A673 (cell line): ENCODE measurements around the gene NGB. TPM values are rescaled to one million over a fixed set of nuclear protein-coding genes. Genes with fewer than 3 reads are reported as not detected.
A peak's percentile ranks its signal among the peaks of the same experiment; 100 is the strongest.

Experiments used
- BruUV-seq: library from RNA; stranded (reverse); fragments of 400-500 nt; replicated peaks from 2 replicates; lab custom pipeline; 2021; lab: Mats Ljungman, UMichigan
- CTCF ChIA-PET: fragments of 300-600 bp; sonication (Branson Sonifier 250); formaldehyde crosslinking; loops from one replicate; lab custom pipeline; 2022; ENCODE audit warnings: antibody characterized with exemption; lab: Charles Lee
- POLR2A ChIA-PET: fragments of 300-600 bp; sonication (Branson Sonifier 250); formaldehyde crosslinking; loops from one replicate; lab custom pipeline; 2022; ENCODE audit warnings: antibody characterized with exemption; ENCODE audit not compliant: low non-redundant PET; lab: Charles Lee
- DNase-seq: peaks from one replicate; pipeline ENCODE4 v3.0.0-alpha.2; 2015; ENCODE audit warnings: low spot score
- H3K27ac ChIP-seq: fragments of 200-600 bp; sonication (generic); 2 replicates; pipeline ENCODE4 v1.5.1; 2016; ENCODE audit warnings: mixed run types, low read depth, mild to moderate bottlenecking, mixed read lengths, antibody characterized with exemption, low read length; ENCODE audit not compliant: poor library complexity, severe bottlenecking
- H3K27me3 ChIP-seq: fragments of 200-600 bp; sonication (generic); replicated peaks from 2 replicates; pipeline ENCODE4 v1.6.1; 2017; ENCODE audit warnings: mixed run types, low read depth, mild to moderate bottlenecking, mixed read lengths, antibody characterized with exemption, low read length; ENCODE audit not compliant: insufficient read depth, poor library complexity
- H3K36me3 ChIP-seq: fragments of 200-600 bp; sonication (generic); 2 replicates; pipeline ENCODE4 v1.6.1; 2016; ENCODE audit warnings: mixed run types, mild to moderate bottlenecking, mixed read lengths, antibody characterized with exemption, low read length; ENCODE audit not compliant: insufficient read depth, poor library complexity, severe bottlenecking
- H3K4me1 ChIP-seq: fragments of 200-600 bp; sonication (generic); 2 replicates; pipeline ENCODE4 v1.6.1; 2017; ENCODE audit warnings: mixed run types, mild to moderate bottlenecking, mixed read lengths, antibody characterized with exemption, low read length; ENCODE audit not compliant: insufficient read depth, poor library complexity, severe bottlenecking
- H3K4me3 ChIP-seq: fragments of 200-600 bp; sonication (generic); 2 replicates; pipeline ENCODE4 v1.5.1; 2016; ENCODE audit warnings: low read depth, mixed run types, mild to moderate bottlenecking, mixed read lengths, low read length; ENCODE audit not compliant: poor library complexity, severe bottlenecking
- H3K9me3 ChIP-seq: fragments of 200-600 bp; sonication (generic); 2 replicates; pipeline ENCODE4 v1.6.1; 2016; ENCODE audit warnings: mixed run types, low read depth, mild to moderate bottlenecking, mixed read lengths, antibody characterized with exemption, low read length; ENCODE audit not compliant: poor library complexity, severe bottlenecking
- EZH2 ChIP-seq: fragments of 200-600 bp; sonication (generic); IDR thresholded peaks from 2 replicates; pipeline ENCODE4 v1.6.1; 2017; ENCODE audit warnings: borderline replicate concordance, low read depth, mild to moderate bottlenecking, mixed read lengths, antibody characterized with exemption, low read length; ENCODE audit not compliant: poor library complexity, severe bottlenecking
- intact Hi-C: fragments of 100-400 bp; cut with micrococcal nuclease; formaldehyde crosslinking; loops from one replicate; pipeline ENCODE4 v1.10.0; 2022; ENCODE audit not compliant: unreplicated experiment
- total RNA-seq: library from RNA; stranded (reverse); gene quantifications from 2 replicates; pipeline ENCODE4 v1.2.3, GENCODE V29; 2021
- TF ChIP-seq, protein P1 (sequence below): fragments of 300-800, 200-600 bp; sonication (generic); conservative IDR thresholded peaks from 2 replicates; pipeline ENCODE4 v1.5.1; 2017; ENCODE audit warnings: low read depth, mild to moderate bottlenecking, antibody characterized with exemption, low read length, moderate library complexity, mixed read lengths

The NGB gene
- total RNA-seq, 1 experiment from 2014 or later = not detected

GRCh38 chr14:77270361-77271112 lies 469 bp downstream of the NGB start:
- no TSS peak for BruUV-seq
- no peak for DNase-seq

DNA sequence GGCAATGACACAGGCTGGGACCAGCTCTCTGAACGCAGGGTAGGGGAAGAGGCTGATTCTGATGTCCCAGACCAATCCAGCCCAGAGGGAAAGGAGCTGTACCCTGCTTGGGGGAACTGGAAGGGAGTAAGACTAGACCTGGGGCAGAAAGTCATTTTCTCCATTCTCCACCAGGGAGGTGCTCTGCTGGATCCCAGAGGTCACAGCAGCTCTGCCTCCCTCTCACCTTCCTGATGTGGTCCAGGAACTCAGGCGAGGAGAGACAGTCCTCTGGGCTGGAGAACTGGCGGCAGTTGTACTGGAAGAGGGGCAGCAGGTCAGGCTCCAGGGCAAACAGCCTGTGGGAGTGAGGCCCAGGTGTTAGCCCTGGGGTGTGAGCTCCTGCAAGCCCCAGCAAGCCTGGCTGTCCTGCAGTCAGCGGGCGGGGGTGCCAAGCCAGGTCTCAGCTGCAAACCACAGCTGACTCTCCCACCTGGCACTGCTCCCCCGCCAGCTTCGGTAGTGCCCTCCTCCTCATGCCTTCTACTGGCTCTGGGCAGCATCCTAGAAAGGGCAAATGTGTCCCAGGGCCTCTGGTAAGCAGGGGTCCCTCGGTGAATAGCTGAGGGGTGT lies 1.9 kb downstream of the NGB start:
- CTCF ChIA-PET = no interaction called here
- no peak overlapping the region for H3K4me3 ChIP-seq
- POLR2A ChIA-PET = no interaction called here
- no peaks in the 10 kb centered on the region for H3K9me3 ChIP-seq
- intact Hi-C loops = no loop called here
- H3K27ac ChIP-seq = no peak overlapping the region
- H3K27me3 ChIP-seq = peaks cover 42% of the 10 kb centered on the region
- no TSS peak for BruUV-seq
- DNase-seq = no peak
- TF ChIP-seq EZH2 = no peak
- TF ChIP-seq, protein P1, sequence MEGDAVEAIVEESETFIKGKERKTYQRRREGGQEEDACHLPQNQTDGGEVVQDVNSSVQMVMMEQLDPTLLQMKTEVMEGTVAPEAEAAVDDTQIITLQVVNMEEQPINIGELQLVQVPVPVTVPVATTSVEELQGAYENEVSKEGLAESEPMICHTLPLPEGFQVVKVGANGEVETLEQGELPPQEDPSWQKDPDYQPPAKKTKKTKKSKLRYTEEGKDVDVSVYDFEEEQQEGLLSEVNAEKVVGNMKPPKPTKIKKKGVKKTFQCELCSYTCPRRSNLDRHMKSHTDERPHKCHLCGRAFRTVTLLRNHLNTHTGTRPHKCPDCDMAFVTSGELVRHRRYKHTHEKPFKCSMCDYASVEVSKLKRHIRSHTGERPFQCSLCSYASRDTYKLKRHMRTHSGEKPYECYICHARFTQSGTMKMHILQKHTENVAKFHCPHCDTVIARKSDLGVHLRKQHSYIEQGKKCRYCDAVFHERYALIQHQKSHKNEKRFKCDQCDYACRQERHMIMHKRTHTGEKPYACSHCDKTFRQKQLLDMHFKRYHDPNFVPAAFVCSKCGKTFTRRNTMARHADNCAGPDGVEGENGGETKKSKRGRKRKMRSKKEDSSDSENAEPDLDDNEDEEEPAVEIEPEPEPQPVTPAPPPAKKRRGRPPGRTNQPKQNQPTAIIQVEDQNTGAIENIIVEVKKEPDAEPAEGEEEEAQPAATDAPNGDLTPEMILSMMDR = no peak
- H3K36me3 ChIP-seq = no peaks in the 10 kb centered on the region
- no peaks in the 10 kb centered on the region for H3K4me1 ChIP-seq

More at GRCh38 chr14:77270361-77271112, 469 bp downstream of the NGB start:
- no peak overlapping the region for H3K27ac ChIP-seq
- peak; percentile 94 for TF ChIP-seq EZH2
- TF ChIP-seq, protein P1 = no peak
- no peaks in the 10 kb centered on the region for H3K9me3 ChIP-seq
- CTCF ChIA-PET = no interaction called here
- POLR2A ChIA-PET = no interaction called here
- no peaks in the 10 kb centered on the region for H3K4me1 ChIP-seq
- no peak overlapping the region for H3K4me3 ChIP-seq
- intact Hi-C loops = no loop called here
- H3K27me3 ChIP-seq = peaks cover 42% of the 10 kb centered on the region
- H3K36me3 ChIP-seq = no peaks in the 10 kb centered on the region

- BruUV-seq = no TSS peak
- no peaks in the 10 kb centered on the region for H3K9me3 ChIP-seq
- no peak overlapping the region for H3K27ac ChIP-seq
- no peak for TF ChIP-seq EZH2
- TF ChIP-seq, protein P1 = no peak
- H3K4me1 ChIP-seq = no peaks in the 10 kb centered on the region
- no peak for DNase-seq
- POLR2A ChIA-PET = interaction anchor here (0.5 kb wide), 1 partner anchor 487 kb away, joined by 5 read pairs; no protein-coding TSS in a partner anchor
- CTCF ChIA-PET = no interaction called here
- intact Hi-C loops = no loop called here
- no peaks in the 10 kb centered on the region for H3K36me3 ChIP-seq
- H3K27me3 ChIP-seq = peaks cover 42% of the 10 kb centered on the region
- no peak overlapping the region for H3K4me3 ChIP-seq
Observed at GRCh38 chr14:77267937-77268699, 2.9 kb downstream of the NGB start.
